Upper lobe of left lung (tissue), 4 donors: ENCODE results near the gene CHSY3.

ENCODE experiments used
- CTCF ChIP-seq, 6 experiments: fragments of 450-650 bp in 4 of 6; fragments of 200-600 bp in 2 of 6; sonication (generic) in 2 of 6; IDR thresholded peaks; one replicate each; pipeline ENCODE4 v1.5.1; 2016 to 2019; ENCODE audit warnings: antibody characterized with exemption in 6 of 6
- POLR2A ChIP-seq, 4 donors: fragments of 450-650 bp; IDR thresholded peaks; one replicate each; pipeline ENCODE4 v1.5.1; 2016 to 2017; ENCODE audit warnings: antibody characterized with exemption in 4 of 4, mild to moderate bottlenecking in 2 of 4
- POLR2AphosphoS5 ChIP-seq, 2 donors: sonication (generic); formaldehyde crosslinking; IDR thresholded peaks; one replicate each; pipeline ENCODE4 v1.5.1; 2017; ENCODE audit warnings: antibody characterized with exemption in 2 of 2

DNA sequence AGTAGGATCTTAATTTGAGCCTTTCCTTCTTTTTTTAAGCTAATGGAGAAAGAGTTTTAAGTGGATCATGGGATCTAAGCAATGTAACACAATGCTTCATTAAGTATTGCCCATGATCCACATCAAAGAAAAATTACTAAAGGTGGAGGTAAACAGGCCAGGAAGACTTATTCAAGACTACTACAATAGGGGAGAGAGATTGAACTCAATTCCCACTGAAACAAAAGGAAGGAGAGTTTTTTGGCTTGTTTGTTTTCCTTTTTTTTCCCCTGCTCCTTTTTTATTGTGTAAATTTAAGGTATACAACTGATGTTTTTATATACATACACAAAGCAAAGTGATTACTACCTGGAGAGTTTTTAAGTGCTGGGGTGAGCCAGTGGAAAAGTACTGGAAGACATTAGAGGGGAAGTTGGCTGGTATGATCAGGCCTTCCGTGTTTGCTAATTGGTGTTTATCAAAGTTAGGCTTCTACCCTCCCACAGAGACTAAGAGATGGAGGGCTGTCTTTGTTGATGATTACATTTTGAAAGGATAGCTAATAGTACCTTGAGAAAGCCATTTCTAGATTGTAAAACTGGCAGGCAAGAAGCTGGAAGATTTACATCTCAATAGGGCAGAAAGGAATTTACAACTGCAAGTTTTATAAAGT is 262.7 kb downstream of the CHSY3 start:
- TF ChIP-seq POLR2AphosphoS5 (IDR thresholded peaks at IDR 0.05) (no peak), POLR2A (IDR thresholded peaks at IDR 0.05) (no peak), CTCF (IDR thresholded peaks at IDR 0.05) (no peak)
